OCI-LY7 (cell line): Measurements from ENCODE around the gene SERINC3. TPM values are rescaled to one million over a fixed set of nuclear protein-coding genes. Genes with fewer than 3 reads are reported as not detected.

Source experiments
- BruUV-seq: library from RNA; stranded (reverse); fragments of 400-500 nt; replicated peaks from 2 replicates; lab custom pipeline; 2021; lab: Mats Ljungman, UMichigan
- CTCF ChIA-PET: fragments of 300-600 bp; sonication (Branson Sonifier 250); formaldehyde crosslinking; loops from one replicate; lab custom pipeline; 2022; ENCODE audit warnings: antibody characterized with exemption; ENCODE audit not compliant: unreplicated experiment; lab: Charles Lee
- POLR2A ChIA-PET: fragments of 300-600 bp; sonication (Branson Sonifier 250); formaldehyde crosslinking; loops from one replicate; lab custom pipeline; 2022; ENCODE audit warnings: antibody characterized with exemption; lab: Charles Lee
- DNase-seq: peaks from one replicate; pipeline ENCODE4 v3.0.0-alpha.2; 2015; ENCODE audit warnings: low spot score
- H2AFZ ChIP-seq: fragments of 200-600 bp; sonication (generic), shearing (Covaris generic); 2 replicates; pipeline ENCODE4 v1.6.1; 2014; ENCODE audit warnings: mild to moderate bottlenecking, antibody characterized with exemption, low read length, moderate library complexity
- H3K27ac ChIP-seq: fragments of 200-600 bp; sonication (generic); 2 replicates; pipeline ENCODE4 v1.5.1; 2014; ENCODE audit warnings: mixed run types, low read depth, mild to moderate bottlenecking, moderate library complexity, low read length, inconsistent platforms; ENCODE audit not compliant: poor library complexity, severe bottlenecking
- H3K36me3 ChIP-seq: fragments of 200-600 bp; sonication (generic); 2 replicates; pipeline ENCODE4 v1.6.1; 2014; ENCODE audit warnings: mild to moderate bottlenecking, antibody characterized with exemption, low read length, moderate library complexity, mixed read lengths; ENCODE audit not compliant: insufficient read depth
- H3K4me1 ChIP-seq: fragments of 200-600 bp; sonication (generic); 2 replicates; pipeline ENCODE4 v1.5.1; 2014; ENCODE audit warnings: mild to moderate bottlenecking, low read length; ENCODE audit not compliant: insufficient read depth, poor library complexity, severe bottlenecking
- H3K4me2 ChIP-seq: fragments of 200-600 bp; sonication (generic); 2 replicates; pipeline ENCODE4 v1.6.1; 2014; ENCODE audit warnings: mild to moderate bottlenecking, low read length
- H3K4me3 ChIP-seq: fragments of 200-600 bp; sonication (generic); 2 replicates; pipeline ENCODE4 v1.5.1; 2014; ENCODE audit warnings: mild to moderate bottlenecking, low read depth, low read length; ENCODE audit not compliant: poor library complexity, severe bottlenecking
- H3K79me2 ChIP-seq: fragments of 200-600 bp; sonication (generic); 2 replicates; pipeline ENCODE4 v1.6.1; 2016; ENCODE audit warnings: low read depth, mild to moderate bottlenecking, low read length, moderate library complexity, mixed read lengths; ENCODE audit not compliant: insufficient read depth
- H3K9me2 ChIP-seq: fragments of 200-600 bp; sonication (generic); 2 replicates; pipeline ENCODE4 v1.6.1; 2016; ENCODE audit warnings: mild to moderate bottlenecking, low read length, mixed read lengths; ENCODE audit not compliant: insufficient read depth
- H3K9me3 ChIP-seq: fragments of 200-600 bp; sonication (generic); 2 replicates; pipeline ENCODE4 v1.6.1; 2014; ENCODE audit warnings: mild to moderate bottlenecking, mixed run types, low read length, mixed read lengths
- H4K20me1 ChIP-seq: fragments of 200-600 bp; sonication (generic); 2 replicates; pipeline ENCODE4 v1.6.1; 2014; ENCODE audit warnings: mild to moderate bottlenecking, antibody characterized with exemption, low read length, moderate library complexity, mixed read lengths; ENCODE audit not compliant: insufficient read depth
- CTCF ChIP-seq: fragments of 200-600 bp; sonication (generic); conservative IDR thresholded peaks from 2 replicates; pipeline ENCODE4 v1.5.1; 2014; ENCODE audit warnings: mild to moderate bottlenecking, antibody characterized with exemption, low read length, moderate library complexity, mixed read lengths
- EZH2phosphoT487 ChIP-seq: fragments of 200-600 bp; sonication (generic); IDR thresholded peaks from 2 replicates; pipeline ENCODE4 v1.6.1; 2018; ENCODE audit warnings: low read depth, borderline replicate concordance, mild to moderate bottlenecking, mixed run types, antibody characterized with exemption, low read length, moderate library complexity, mixed read lengths
- intact Hi-C: fragments of 100-400 bp; cut with micrococcal nuclease; formaldehyde crosslinking; loops from one replicate; pipeline ENCODE4 v1.10.0; 2022; ENCODE audit not compliant: unreplicated experiment
- total RNA-seq, 2 experiments: library from RNA; depleted of rRNA in 1 of 2; stranded (reverse); fragments of >200 nt in 1 of 2; shearing (Covaris generic) in 1 of 2; gene quantifications; 2 replicates each; pipeline ENCODE4 v1.2.3, GENCODE V29; 2014 to 2022

The SERINC3 gene
- total RNA-seq, 2 experiments from 2014 or later, result 24.4 to 55.4 TPM

- Histone ChIP-seq H4K20me1 (no peaks in the 10 kb centered on the region), H3K9me2 (no peaks in the 10 kb centered on the region), H3K36me3 (peaks cover 95% of the 10 kb centered on the region), H3K4me1 (no peaks in the 10 kb centered on the region), H3K79me2 (no peaks in the 10 kb centered on the region), H3K4me3 (no peak overlapping the region), H3K4me2 (no peak overlapping the region), H3K9me3 (no peaks in the 10 kb centered on the region), H2AFZ (no peak overlapping the region), H3K27ac (no peak overlapping the region)
- ChIA-PET CTCF (no interaction called here), POLR2A (no interaction called here)
- no peak for TF ChIP-seq CTCF
- no peak for TF ChIP-seq EZH2phosphoT487
- intact Hi-C loops, result no loop called here
- DNase-seq, result no peak
- no TSS peak for BruUV-seq
Observed at GRCh38 chr20:44495802-44496481, 25.9 kb downstream of the SERINC3 start.

- no peak for DNase-seq
- H3K9me2 ChIP-seq, result no peaks in the 10 kb centered on the region
- no peak for TF ChIP-seq EZH2phosphoT487
- TF ChIP-seq CTCF, result no peak
- no peaks in the 10 kb centered on the region for H4K20me1 ChIP-seq
- peaks cover 92% of the 10 kb centered on the region for H3K36me3 ChIP-seq
- ChIA-PET POLR2A (no interaction called here), CTCF (no interaction called here)
- BruUV-seq, result no TSS peak
- no peaks in the 10 kb centered on the region for H3K9me3 ChIP-seq
- H3K79me2 ChIP-seq, result no peaks in the 10 kb centered on the region
- H2AFZ ChIP-seq, result no peak overlapping the region
- H3K4me2 ChIP-seq, result no peak overlapping the region
- no peaks in the 10 kb centered on the region for H3K4me1 ChIP-seq
- no peak overlapping the region for H3K4me3 ChIP-seq
- intact Hi-C loops, result no loop called here
- H3K27ac ChIP-seq, result no peak overlapping the region
Observed at GRCh38 chr20:44495257-44495656, 26.6 kb downstream of the SERINC3 start.

GRCh38 chr20:44494681-44495080, 27.2 kb downstream of the SERINC3 start:
- ChIA-PET POLR2A (no interaction called here), CTCF (no interaction called here)
- Histone ChIP-seq H3K36me3 (peaks cover 92% of the 10 kb centered on the region), H3K4me1 (no peaks in the 10 kb centered on the region), H4K20me1 (no peaks in the 10 kb centered on the region), H3K27ac (no peak overlapping the region), H3K9me3 (no peaks in the 10 kb centered on the region), H3K4me2 (no peak overlapping the region), H3K79me2 (no peaks in the 10 kb centered on the region), H3K9me2 (no peaks in the 10 kb centered on the region), H2AFZ (no peak overlapping the region), H3K4me3 (no peak overlapping the region)
- no peak for DNase-seq
- intact Hi-C loops, result no loop called here
- BruUV-seq, result no TSS peak
- TF ChIP-seq EZH2phosphoT487 (no peak), CTCF (no peak)
